Hepatocyte (in vitro differentiated cells): Measurements from ENCODE around the gene ACSS1. TPM values are rescaled to one million over a fixed set of nuclear protein-coding genes. Genes with fewer than 3 reads are reported as not detected.

Source experiments
- DNase-seq: peaks from one replicate; pipeline ENCODE4 v3.0.0-alpha.2; 2016; ENCODE audit warnings: low spot score
- H2AFZ ChIP-seq: fragments of 200-600 bp; sonication (generic); 2 replicates; pipeline ENCODE4 v1.6.0; 2016; ENCODE audit warnings: antibody characterized with exemption, mild to moderate bottlenecking
- H3K27ac ChIP-seq: fragments of 200-600 bp; sonication (generic); 2 replicates; pipeline ENCODE4 v1.5.1; 2016; ENCODE audit warnings: mild to moderate bottlenecking
- H3K27me3 ChIP-seq: fragments of 200-600 bp; sonication (generic); 2 replicates; pipeline ENCODE4 v1.6.1; 2016
- H3K36me3 ChIP-seq: fragments of 200-600 bp; sonication (generic); replicated peaks from 2 replicates; pipeline ENCODE4 v1.5.1; 2016; ENCODE audit warnings: low read depth; ENCODE audit not compliant: insufficient read depth
- H3K4me1 ChIP-seq: fragments of 200-600 bp; sonication (generic); 2 replicates; pipeline ENCODE4 v1.5.1; 2016; ENCODE audit warnings: mild to moderate bottlenecking, moderate library complexity; ENCODE audit not compliant: insufficient read depth
- H3K4me2 ChIP-seq: fragments of 200-600 bp; sonication (generic); 2 replicates; pipeline ENCODE4 v1.6.0; 2016
- H3K4me3 ChIP-seq: fragments of 200-600 bp; sonication (generic); 2 replicates; pipeline ENCODE4 v1.5.1; 2016; ENCODE audit warnings: mild to moderate bottlenecking
- H3K79me2 ChIP-seq: fragments of 200-600 bp; sonication (generic); 2 replicates; pipeline ENCODE4 v1.6.0; 2017; ENCODE audit warnings: mild to moderate bottlenecking
- H3K9me2 ChIP-seq: fragments of 200-600 bp; sonication (generic); replicated peaks from 2 replicates; pipeline ENCODE4 v1.6.0; 2017; ENCODE audit warnings: mild to moderate bottlenecking; ENCODE audit not compliant: insufficient read depth
- H3K9me3 ChIP-seq: fragments of 200-600 bp; sonication (generic); 2 replicates; pipeline ENCODE4 v1.5.1; 2016; ENCODE audit warnings: low read depth, mild to moderate bottlenecking
- H4K20me1 ChIP-seq: fragments of 200-600 bp; sonication (generic); 2 replicates; pipeline ENCODE4 v1.6.0; 2016; ENCODE audit warnings: mild to moderate bottlenecking; ENCODE audit not compliant: insufficient read depth, poor library complexity, severe bottlenecking
- EZH2 ChIP-seq: fragments of 200-600 bp; sonication (generic); IDR thresholded peaks from 2 replicates; pipeline ENCODE4 v1.6.1; 2016; ENCODE audit warnings: antibody characterized with exemption, mild to moderate bottlenecking, borderline replicate concordance
- EZH2phosphoT487 ChIP-seq: fragments of 200-600 bp; sonication (generic); IDR thresholded peaks from one replicate; pipeline ENCODE4 v1.6.1; 2018; ENCODE audit warnings: antibody characterized with exemption, mild to moderate bottlenecking, low read depth, moderate library complexity; ENCODE audit not compliant: unreplicated experiment, severe bottlenecking
- WGBS: methylation state at CpG from one replicate; pipeline ENCODE4 v1.1.6; 2016; ENCODE audit warnings: low lambda C conversion rate; ENCODE audit errors: missing lambda C conversion rate; 5-methylcytosine and 5-hydroxymethylcytosine counted together
- polyA plus RNA-seq: library from polyadenylated mRNA; unstranded; fragments of >200 nt; fragmentation: Nextera tagmentation; extraction: Ambion mirVana; gene quantifications from 2 replicates; pipeline ENCODE4 v1.2.1, GENCODE V29; 2016
- total RNA-seq: library from RNA; depleted of rRNA; stranded (reverse); fragments of >200 nt; gene quantifications from 2 replicates; pipeline ENCODE4 v1.2.3, GENCODE V29; 2014
- TF ChIP-seq, protein P1 (sequence below): fragments of 200-600 bp; sonication (generic); IDR thresholded peaks from 2 replicates; pipeline ENCODE4 v1.5.1; 2016; ENCODE audit warnings: antibody characterized with exemption, mild to moderate bottlenecking; ENCODE audit not compliant: poor library complexity

ACSS1 gene
- total and polyA plus RNA-seq, 2 experiments from 2014 or later = 20.5 to 37.7 TPM

DNA sequence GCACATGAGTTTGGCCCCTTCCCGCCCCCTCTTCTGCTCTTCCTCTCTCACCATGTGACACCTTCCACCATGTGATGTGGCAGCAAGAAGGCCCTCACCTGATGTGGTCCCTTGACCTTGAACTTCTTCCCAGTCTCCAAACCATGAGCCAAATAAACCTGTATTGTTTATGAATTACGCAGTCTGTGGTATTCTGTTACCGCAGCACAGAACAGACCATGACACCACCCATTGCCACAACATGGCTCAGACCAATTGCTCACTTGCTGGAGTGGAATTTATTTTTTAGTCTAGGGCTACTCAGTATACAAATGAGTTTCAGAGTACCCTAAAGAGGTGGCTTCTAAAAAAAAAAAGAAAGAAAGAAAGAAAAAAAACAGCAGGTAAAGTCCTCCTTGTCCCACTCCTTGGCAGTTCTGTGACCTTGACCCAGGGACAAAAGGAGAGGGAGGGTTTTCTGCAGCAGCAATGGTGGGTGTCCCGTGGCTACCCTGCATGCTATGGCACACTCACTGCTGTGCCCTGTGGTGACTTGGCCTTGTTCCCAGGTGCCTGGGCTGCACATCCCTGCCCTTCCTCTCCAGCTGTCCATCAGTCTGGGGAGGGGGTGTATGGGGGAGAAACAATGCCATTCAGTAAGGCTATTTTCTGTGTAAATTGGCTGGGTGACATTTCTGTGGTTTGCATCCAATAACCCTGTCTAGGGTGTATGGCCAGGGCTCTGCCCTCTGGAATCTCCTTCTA is 29.4 kb upstream of the ACSS1 start:
- H3K27me3 ChIP-seq = peaks cover 57% of the 10 kb centered on the region
- WGBS = 84% methylated on average over 4 of the region's 4 CpGs
- TF ChIP-seq, protein P1, sequence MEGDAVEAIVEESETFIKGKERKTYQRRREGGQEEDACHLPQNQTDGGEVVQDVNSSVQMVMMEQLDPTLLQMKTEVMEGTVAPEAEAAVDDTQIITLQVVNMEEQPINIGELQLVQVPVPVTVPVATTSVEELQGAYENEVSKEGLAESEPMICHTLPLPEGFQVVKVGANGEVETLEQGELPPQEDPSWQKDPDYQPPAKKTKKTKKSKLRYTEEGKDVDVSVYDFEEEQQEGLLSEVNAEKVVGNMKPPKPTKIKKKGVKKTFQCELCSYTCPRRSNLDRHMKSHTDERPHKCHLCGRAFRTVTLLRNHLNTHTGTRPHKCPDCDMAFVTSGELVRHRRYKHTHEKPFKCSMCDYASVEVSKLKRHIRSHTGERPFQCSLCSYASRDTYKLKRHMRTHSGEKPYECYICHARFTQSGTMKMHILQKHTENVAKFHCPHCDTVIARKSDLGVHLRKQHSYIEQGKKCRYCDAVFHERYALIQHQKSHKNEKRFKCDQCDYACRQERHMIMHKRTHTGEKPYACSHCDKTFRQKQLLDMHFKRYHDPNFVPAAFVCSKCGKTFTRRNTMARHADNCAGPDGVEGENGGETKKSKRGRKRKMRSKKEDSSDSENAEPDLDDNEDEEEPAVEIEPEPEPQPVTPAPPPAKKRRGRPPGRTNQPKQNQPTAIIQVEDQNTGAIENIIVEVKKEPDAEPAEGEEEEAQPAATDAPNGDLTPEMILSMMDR = no peak
- TF ChIP-seq EZH2phosphoT487 = no peak

DNA sequence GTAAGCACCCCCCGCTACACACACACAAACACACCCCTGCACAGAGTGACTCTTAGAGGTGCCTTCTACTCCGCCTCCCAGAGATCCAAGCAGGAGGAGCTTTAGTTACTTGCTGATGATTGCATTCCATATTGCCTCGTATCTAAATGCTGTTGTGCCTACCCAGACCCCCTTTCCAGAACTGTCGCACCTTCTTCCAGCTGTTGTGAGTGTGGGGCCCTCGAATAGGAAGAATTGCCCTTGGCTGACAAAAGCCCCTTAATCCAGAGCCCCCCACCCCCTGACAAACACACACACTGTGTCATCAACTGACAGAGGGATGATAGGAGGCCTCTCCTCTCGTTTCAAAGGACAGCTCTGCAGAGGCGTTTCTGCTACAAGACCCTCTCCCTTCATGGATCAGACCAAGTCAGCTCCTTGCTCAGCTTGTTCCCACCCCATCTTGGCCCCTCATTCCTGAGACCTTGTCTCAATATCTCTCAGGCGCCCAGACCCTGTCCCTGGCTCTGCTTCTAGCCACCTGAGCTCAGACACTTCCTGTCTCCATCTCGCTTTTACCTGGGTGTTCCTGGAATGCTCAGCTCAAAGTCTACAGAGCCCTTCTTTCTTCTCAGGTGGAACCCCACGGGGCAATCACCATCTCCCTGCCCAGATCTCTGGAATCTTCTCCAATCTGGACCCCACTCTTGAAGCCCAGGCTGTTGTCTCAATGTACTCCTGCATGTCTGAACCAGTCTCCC is 28.0 kb upstream of the ACSS1 start:
- H3K27me3 ChIP-seq = peaks cover 71% of the 10 kb centered on the region
- H3K79me2 ChIP-seq = no peaks in the 10 kb centered on the region
- H3K4me2 ChIP-seq = no peak overlapping the region
- H3K27ac ChIP-seq = no peak overlapping the region
- no peaks in the 10 kb centered on the region for H3K4me1 ChIP-seq
- no peak for DNase-seq
- H3K9me3 ChIP-seq = no peaks in the 10 kb centered on the region
- H3K36me3 ChIP-seq = no peaks in the 10 kb centered on the region
- H3K4me3 ChIP-seq = no peak overlapping the region
- TF ChIP-seq, protein P1 = no peak
- H2AFZ ChIP-seq = no peak overlapping the region
- WGBS = 86% methylated on average over 10 of the region's 10 CpGs
- H4K20me1 ChIP-seq = no peaks in the 10 kb centered on the region
- H3K9me2 ChIP-seq = no peaks in the 10 kb centered on the region

More for the DNA sequence above, 29.4 kb upstream of the ACSS1 start:
- Histone ChIP-seq H3K9me3 (no peaks in the 10 kb centered on the region), H3K27ac (no peak overlapping the region), H3K4me2 (no peak overlapping the region), H3K4me3 (no peak overlapping the region), H3K79me2 (no peaks in the 10 kb centered on the region), H2AFZ (no peak overlapping the region), H3K9me2 (no peaks in the 10 kb centered on the region), H3K4me1 (no peaks in the 10 kb centered on the region), H3K36me3 (no peaks in the 10 kb centered on the region), H4K20me1 (no peaks in the 10 kb centered on the region)
- no peak for DNase-seq

DNA sequence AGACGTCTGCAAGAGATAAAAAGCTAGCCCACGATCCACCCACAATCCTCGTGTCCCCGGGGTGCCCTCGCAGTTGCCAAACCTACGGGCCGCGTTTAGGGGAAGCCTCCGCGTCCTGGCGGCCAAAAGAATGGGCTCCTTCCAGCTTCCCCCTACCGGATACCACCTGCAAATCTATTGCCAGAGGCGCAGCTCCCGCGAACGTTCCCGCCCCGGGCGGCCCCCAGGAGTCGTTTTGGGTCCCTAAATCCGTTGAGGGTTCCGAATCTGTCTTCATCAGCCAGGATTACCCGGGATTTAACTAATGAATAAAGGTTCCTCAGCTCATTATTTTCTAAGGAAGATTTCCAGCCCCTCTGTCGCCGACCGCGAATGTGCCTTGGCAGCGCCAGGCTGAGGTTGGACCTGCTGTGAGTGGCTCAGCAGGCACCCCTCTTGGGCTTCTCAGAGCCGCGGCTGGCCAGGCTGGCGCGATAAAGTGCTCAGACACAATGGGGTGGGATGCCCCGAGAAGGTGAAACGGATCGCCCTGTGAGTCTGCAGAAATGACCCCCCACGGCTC is 26.8 kb upstream of the ACSS1 start:
- Histone ChIP-seq H4K20me1 (no peaks in the 10 kb centered on the region), H3K27ac (no peak overlapping the region), H2AFZ (no peak overlapping the region), H3K9me2 (no peaks in the 10 kb centered on the region), H3K4me3 (no peak overlapping the region), H3K79me2 (no peaks in the 10 kb centered on the region), H3K4me2 (peak overlapping the region; percentile 66), H3K4me1 (no peaks in the 10 kb centered on the region), H3K36me3 (no peaks in the 10 kb centered on the region), H3K27me3 (peaks cover 76% of the 10 kb centered on the region), H3K9me3 (no peaks in the 10 kb centered on the region)
- no peak for DNase-seq
- 11% methylated on average over 36 of the region's 36 CpGs for WGBS
- TF ChIP-seq EZH2phosphoT487 (no peak), EZH2 (peak; percentile 55)
- TF ChIP-seq, protein P1 = no peak
